HL-60 (cell line): ENCODE data around the gene BLM.

Source experiments
- DNase-seq, 2 experiments: peaks; one replicate each; pipeline ENCODE4 v3.0.0-alpha.2; 2010 to 2020; ENCODE audit warnings: low read depth in 1 of 2, low spot score in 1 of 2
- H3K27ac ChIP-seq: fragments of 250-450 bp; sonication (Bioruptor Pico); replicated peaks from 2 replicates; pipeline ENCODE4 v1.5.1; 2020; ENCODE audit warnings: mild to moderate bottlenecking, moderate library complexity
- H3K27me3 ChIP-seq: fragments of 250-450 bp; sonication (Bioruptor Pico); 2 replicates; pipeline ENCODE4 v1.5.1; 2021; ENCODE audit warnings: mild to moderate bottlenecking, moderate library complexity; ENCODE audit not compliant: insufficient read depth, poor library complexity, severe bottlenecking
- H3K4me3 ChIP-seq: replicated peaks from 2 replicates; pipeline ENCODE4 v1.5.1; 2011; ENCODE audit warnings: mild to moderate bottlenecking, control low read depth, low read length; ENCODE audit not compliant: insufficient read depth
- GABPA ChIP-seq: IDR thresholded peaks from 2 replicates; pipeline ENCODE4 v1.6.1; 2012; ENCODE audit warnings: low read depth
- POLR2AphosphoS5 ChIP-seq: IDR thresholded peaks from 2 replicates; pipeline ENCODE4 v1.6.1; 2012; ENCODE audit warnings: low read depth
- SPI1 ChIP-seq: IDR thresholded peaks from 2 replicates; pipeline ENCODE4 v1.6.1; 2012; ENCODE audit warnings: low read depth, mild to moderate bottlenecking, borderline replicate concordance
- TF ChIP-seq, protein P1 (sequence below): IDR thresholded peaks from 2 replicates; pipeline ENCODE4 v1.6.1; 2012; ENCODE audit warnings: low read depth; ENCODE audit not compliant: insufficient replicate concordance
- TF ChIP-seq, protein P2 (sequence below): IDR thresholded peaks from one replicate; pipeline ENCODE4 v1.5.1; 2011; ENCODE audit warnings: low read length, control low read depth, inconsistent platforms; ENCODE audit not compliant: insufficient read depth

Gene BLM

DNA sequence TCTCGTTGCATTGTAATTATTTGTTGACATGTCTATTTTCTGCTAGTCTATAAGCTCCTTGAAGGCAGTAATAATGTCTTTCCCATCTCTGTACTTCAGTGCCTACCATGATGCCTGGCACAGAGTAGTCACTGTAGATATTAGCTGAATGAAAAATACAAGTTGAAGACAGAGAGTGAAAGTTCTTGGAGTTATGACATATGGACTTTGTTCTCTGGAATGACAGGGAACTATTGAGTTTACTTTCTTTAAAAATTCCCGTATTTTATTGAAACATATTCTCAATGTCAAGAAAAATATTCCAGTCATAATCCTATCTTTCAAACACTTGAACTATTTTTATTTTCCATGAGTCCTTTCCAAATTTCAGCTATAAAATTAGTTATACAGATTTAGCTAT is 3.0 kb downstream of the BLM start:
- no peak for DNase-seq
- Histone ChIP-seq H3K4me3 (no peak overlapping the region), H3K27ac (no peak overlapping the region), H3K27me3 (no peaks in the 10 kb centered on the region)
- no peak for TF ChIP-seq POLR2AphosphoS5
- TF ChIP-seq, protein P1, sequence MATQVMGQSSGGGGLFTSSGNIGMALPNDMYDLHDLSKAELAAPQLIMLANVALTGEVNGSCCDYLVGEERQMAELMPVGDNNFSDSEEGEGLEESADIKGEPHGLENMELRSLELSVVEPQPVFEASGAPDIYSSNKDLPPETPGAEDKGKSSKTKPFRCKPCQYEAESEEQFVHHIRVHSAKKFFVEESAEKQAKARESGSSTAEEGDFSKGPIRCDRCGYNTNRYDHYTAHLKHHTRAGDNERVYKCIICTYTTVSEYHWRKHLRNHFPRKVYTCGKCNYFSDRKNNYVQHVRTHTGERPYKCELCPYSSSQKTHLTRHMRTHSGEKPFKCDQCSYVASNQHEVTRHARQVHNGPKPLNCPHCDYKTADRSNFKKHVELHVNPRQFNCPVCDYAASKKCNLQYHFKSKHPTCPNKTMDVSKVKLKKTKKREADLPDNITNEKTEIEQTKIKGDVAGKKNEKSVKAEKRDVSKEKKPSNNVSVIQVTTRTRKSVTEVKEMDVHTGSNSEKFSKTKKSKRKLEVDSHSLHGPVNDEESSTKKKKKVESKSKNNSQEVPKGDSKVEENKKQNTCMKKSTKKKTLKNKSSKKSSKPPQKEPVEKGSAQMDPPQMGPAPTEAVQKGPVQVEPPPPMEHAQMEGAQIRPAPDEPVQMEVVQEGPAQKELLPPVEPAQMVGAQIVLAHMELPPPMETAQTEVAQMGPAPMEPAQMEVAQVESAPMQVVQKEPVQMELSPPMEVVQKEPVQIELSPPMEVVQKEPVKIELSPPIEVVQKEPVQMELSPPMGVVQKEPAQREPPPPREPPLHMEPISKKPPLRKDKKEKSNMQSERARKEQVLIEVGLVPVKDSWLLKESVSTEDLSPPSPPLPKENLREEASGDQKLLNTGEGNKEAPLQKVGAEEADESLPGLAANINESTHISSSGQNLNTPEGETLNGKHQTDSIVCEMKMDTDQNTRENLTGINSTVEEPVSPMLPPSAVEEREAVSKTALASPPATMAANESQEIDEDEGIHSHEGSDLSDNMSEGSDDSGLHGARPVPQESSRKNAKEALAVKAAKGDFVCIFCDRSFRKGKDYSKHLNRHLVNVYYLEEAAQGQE, result no peak
- TF ChIP-seq, protein P2, sequence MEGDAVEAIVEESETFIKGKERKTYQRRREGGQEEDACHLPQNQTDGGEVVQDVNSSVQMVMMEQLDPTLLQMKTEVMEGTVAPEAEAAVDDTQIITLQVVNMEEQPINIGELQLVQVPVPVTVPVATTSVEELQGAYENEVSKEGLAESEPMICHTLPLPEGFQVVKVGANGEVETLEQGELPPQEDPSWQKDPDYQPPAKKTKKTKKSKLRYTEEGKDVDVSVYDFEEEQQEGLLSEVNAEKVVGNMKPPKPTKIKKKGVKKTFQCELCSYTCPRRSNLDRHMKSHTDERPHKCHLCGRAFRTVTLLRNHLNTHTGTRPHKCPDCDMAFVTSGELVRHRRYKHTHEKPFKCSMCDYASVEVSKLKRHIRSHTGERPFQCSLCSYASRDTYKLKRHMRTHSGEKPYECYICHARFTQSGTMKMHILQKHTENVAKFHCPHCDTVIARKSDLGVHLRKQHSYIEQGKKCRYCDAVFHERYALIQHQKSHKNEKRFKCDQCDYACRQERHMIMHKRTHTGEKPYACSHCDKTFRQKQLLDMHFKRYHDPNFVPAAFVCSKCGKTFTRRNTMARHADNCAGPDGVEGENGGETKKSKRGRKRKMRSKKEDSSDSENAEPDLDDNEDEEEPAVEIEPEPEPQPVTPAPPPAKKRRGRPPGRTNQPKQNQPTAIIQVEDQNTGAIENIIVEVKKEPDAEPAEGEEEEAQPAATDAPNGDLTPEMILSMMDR, result no peak
- TF ChIP-seq GABPA, result no peak
- no peak for TF ChIP-seq SPI1

DNA sequence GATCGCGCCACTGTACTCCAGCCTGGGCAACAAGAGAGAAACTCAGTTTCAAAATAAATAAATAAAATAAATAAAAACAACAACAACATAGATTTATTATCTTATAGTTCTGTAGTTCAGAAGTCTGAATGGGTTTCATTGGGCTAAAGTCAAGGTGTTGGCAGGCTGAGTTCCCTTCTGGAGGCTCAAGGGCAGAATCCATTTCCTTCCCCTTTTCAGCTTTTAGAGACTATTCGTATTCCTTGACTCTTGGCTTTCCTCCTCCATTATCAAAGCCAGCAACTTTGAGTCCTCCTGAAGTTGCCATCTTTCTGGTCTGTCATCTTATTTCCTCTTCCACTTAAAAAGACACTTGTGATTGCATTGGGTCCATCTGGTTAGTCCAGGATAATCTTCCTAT is 12.1 kb downstream of the BLM start:
- DNase-seq, result peak in 1 of 2 experiments; percentile 53
- no peak for TF ChIP-seq GABPA
- TF ChIP-seq, protein P1, result no peak
- TF ChIP-seq SPI1, result peak; percentile 64; the same call in 1 of the 2 replicates
- no peak for TF ChIP-seq POLR2AphosphoS5
- TF ChIP-seq, protein P2, result no peak
- Histone ChIP-seq H3K27me3 (no peaks in the 10 kb centered on the region), H3K4me3 (no peak overlapping the region), H3K27ac (peak overlapping the region; percentile 26; the same call in 1 of the 2 replicates)

DNA sequence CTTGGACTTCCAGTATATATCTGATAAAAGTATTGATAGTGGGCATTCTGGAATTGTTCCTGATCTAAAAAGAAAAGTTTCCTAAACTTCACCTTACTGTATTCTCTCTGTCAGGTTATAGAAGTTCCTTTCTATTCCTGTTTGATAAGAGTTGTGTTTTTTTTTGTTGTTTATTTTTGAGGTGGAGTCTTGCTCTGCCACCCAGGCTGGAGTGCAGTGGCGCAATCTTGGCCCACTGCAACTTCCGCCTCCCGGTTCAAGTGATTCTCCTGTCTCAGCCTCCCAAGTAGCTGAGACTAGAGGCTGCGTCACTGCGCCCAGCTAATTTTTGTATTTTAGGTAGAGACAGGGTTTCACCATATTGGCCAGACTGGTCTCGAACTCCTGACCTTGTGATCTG is 13.1 kb downstream of the BLM start:
- no peak for DNase-seq
- TF ChIP-seq SPI1 (no peak), GABPA (no peak), POLR2AphosphoS5 (no peak)
- TF ChIP-seq, protein P1, result no peak
- TF ChIP-seq, protein P2, result no peak
- H3K27ac ChIP-seq, result no peak overlapping the region; the same call in 1 of the 2 replicates
- H3K4me3 ChIP-seq, result no peak overlapping the region
- H3K27me3 ChIP-seq, result no peaks in the 10 kb centered on the region
